HCT116 (cell line): ENCODE results near the gene COL8A2. TPM values are rescaled to one million over a fixed set of nuclear protein-coding genes. Genes with fewer than 3 reads are reported as not detected.
A peak's percentile ranks its signal among the peaks of the same experiment; 100 is the strongest.

Source experiments
- ATAC-seq: fragments of 200-7000 bp; cut with Tn5 transposase; 2 replicates; pipeline ENCODE4 v1.9.1; 2020; ENCODE audit warnings: mild to moderate bottlenecking, moderate library complexity
- BruUV-seq: library from RNA; stranded (reverse); fragments of 400-500 nt; replicated peaks from 2 replicates; lab custom pipeline; 2021; lab: Mats Ljungman, UMichigan
- CTCF ChIA-PET: fragments of 300-600 bp; sonication (Branson Sonifier 250); formaldehyde crosslinking; loops from one replicate; lab custom pipeline; 2021; ENCODE audit warnings: antibody characterized with exemption; lab: Charles Lee
- POLR2A ChIA-PET: fragments of 300-600, 350-600 bp; sonication (Branson Sonifier 250); formaldehyde crosslinking; loops from one replicate; lab custom pipeline; 2021; ENCODE audit warnings: antibody characterized with exemption; lab: Charles Lee
- RAD21 ChIA-PET, 2 experiments: fragments of 300-600 bp; sonication (Branson Sonifier 250); formaldehyde crosslinking; loops; one replicate each; lab custom pipeline; 2023; ENCODE audit warnings: low total read pairs in 2 of 2; ENCODE audit not compliant: uncharacterized antibody in 2 of 2, unreplicated experiment in 2 of 2, low non-redundant PET in 1 of 2; lab: Charles Lee
- DNase-seq: peaks from one replicate; pipeline ENCODE4 v3.0.0-alpha.2; 2010; ENCODE audit warnings: low read depth, low spot score
- H2AFZ ChIP-seq: fragments of 200-600 bp; shearing (Covaris generic), sonication (generic); 2 replicates; pipeline ENCODE4 v1.6.1; 2017; ENCODE audit warnings: low read depth, mixed run types, mixed read lengths, antibody characterized with exemption, low read length; ENCODE audit not compliant: poor library complexity, severe bottlenecking
- H3K27ac ChIP-seq: 2 replicates; pipeline ENCODE4 v1.5.1; 2012; ENCODE audit warnings: low read depth, low read length
- H3K27me3 ChIP-seq: fragments of 200-600 bp; sonication (generic); 2 replicates; pipeline ENCODE4 v1.6.1; 2016; ENCODE audit warnings: mixed run types, low read length, mixed read lengths; ENCODE audit not compliant: insufficient read depth
- H3K36me3 ChIP-seq, 2 experiments: fragments of 200-500 bp in 1 of 2; fragments of 200-600 bp in 1 of 2; sonication (Bioruptor generic) in 1 of 2; sonication (generic) in 1 of 2; 2 replicates each; pipeline versions ENCODE4 v1.5.1 to v1.6.1; 2014 to 2016; ENCODE audit warnings: low read length in 2 of 2, inconsistent platforms in 1 of 2, mixed read lengths in 1 of 2, mixed run types in 1 of 2; ENCODE audit not compliant: insufficient read depth in 2 of 2, control insufficient read depth in 1 of 2
- H3K4me1 ChIP-seq, 2 experiments: fragments of 200-600 bp in 1 of 2; sonication (generic) in 1 of 2; 2 replicates each; pipeline versions ENCODE4 v1.5.1 to v1.6.1; 2012 to 2017; ENCODE audit warnings: low read length in 2 of 2, inconsistent platforms in 1 of 2, mild to moderate bottlenecking in 1 of 2, mixed read lengths in 1 of 2, mixed run types in 1 of 2, moderate library complexity in 1 of 2; ENCODE audit not compliant: insufficient read depth in 2 of 2, control insufficient read depth in 1 of 2
- H3K4me2 ChIP-seq: fragments of 200-600 bp; sonication (generic); 2 replicates; pipeline ENCODE4 v1.6.1; 2017; ENCODE audit warnings: mixed run types, low read length, mixed read lengths
- H3K4me3 ChIP-seq, 2 experiments: fragments of 200-600 bp in 1 of 2; sonication (generic) in 1 of 2; replicated peaks in 1 of 2; 2 replicates each; pipeline ENCODE4 v1.5.1; 2011 to 2016; ENCODE audit warnings: low read length in 2 of 2, control low read depth in 1 of 2, low read depth in 1 of 2, mild to moderate bottlenecking in 1 of 2, mixed read lengths in 1 of 2, mixed run types in 1 of 2
- H3K79me2 ChIP-seq: fragments of 200-600 bp; sonication (generic); 2 replicates; pipeline ENCODE4 v1.6.1; 2017; ENCODE audit warnings: mild to moderate bottlenecking, mixed run types, low read length, moderate library complexity, mixed read lengths; ENCODE audit not compliant: insufficient read depth
- H3K9ac ChIP-seq: fragments of 200-600 bp; sonication (generic); 2 replicates; pipeline ENCODE4 v1.6.1; 2016; ENCODE audit warnings: low read length, mixed read lengths
- H3K9me2 ChIP-seq: fragments of 200-600 bp; sonication (generic), shearing (Covaris generic); 2 replicates; pipeline ENCODE4 v1.6.1; 2017; ENCODE audit warnings: mixed run types, mild to moderate bottlenecking, moderate library complexity; ENCODE audit not compliant: insufficient read depth
- H3K9me3 ChIP-seq, 2 experiments: fragments of 200-500 bp in 1 of 2; fragments of 200-600 bp in 1 of 2; sonication (Bioruptor generic) in 1 of 2; sonication (generic) in 1 of 2; 2 replicates each; pipeline ENCODE4 v1.6.1; 2014 to 2017; ENCODE audit warnings: low read length in 2 of 2, mixed read lengths in 2 of 2, inconsistent platforms in 1 of 2, low read depth in 1 of 2, mild to moderate bottlenecking in 1 of 2, mixed run types in 1 of 2, moderate library complexity in 1 of 2; ENCODE audit not compliant: control insufficient read depth in 1 of 2, insufficient read depth in 1 of 2
- H4K20me1 ChIP-seq: fragments of 200-600 bp; sonication (generic), shearing (Covaris generic); 2 replicates; pipeline ENCODE4 v1.6.1; 2017; ENCODE audit warnings: mixed run types, mild to moderate bottlenecking, moderate library complexity; ENCODE audit not compliant: insufficient read depth
- EGR1 ChIP-seq: IDR thresholded peaks from 2 replicates; pipeline ENCODE4 v1.6.1; 2012; ENCODE audit warnings: low read depth
- EZH2phosphoT487 ChIP-seq: fragments of 200-600 bp; IDR thresholded peaks from 2 replicates; pipeline ENCODE4 v1.6.1; 2018; ENCODE audit warnings: antibody characterized with exemption, borderline replicate concordance
- FOSL1 ChIP-seq: IDR thresholded peaks from 2 replicates; pipeline ENCODE4 v1.6.1; 2012; ENCODE audit warnings: low read depth
- POLR2A ChIP-seq: IDR thresholded peaks from 2 replicates; pipeline ENCODE4 v1.7.0; 2011; ENCODE audit warnings: borderline replicate concordance; ENCODE audit not compliant: insufficient read depth, insufficient read length; ENCODE audit errors: extremely low read depth
- POLR2AphosphoS5 ChIP-seq: IDR thresholded peaks from 2 replicates; pipeline ENCODE4 v1.6.1; 2011; ENCODE audit warnings: mild to moderate bottlenecking, low read depth, low read length, moderate library complexity
- RAD21 ChIP-seq: IDR thresholded peaks from 2 replicates; pipeline ENCODE4 v1.6.1; 2012; ENCODE audit warnings: low read depth, mild to moderate bottlenecking
- SRF ChIP-seq: IDR thresholded peaks from 2 replicates; pipeline ENCODE4 v1.6.1; 2012; ENCODE audit warnings: low read depth
- TCF7L2 ChIP-seq: IDR thresholded peaks from 2 replicates; pipeline ENCODE4 v1.7.0; 2011; ENCODE audit warnings: borderline replicate concordance, inconsistent platforms; ENCODE audit not compliant: insufficient read depth, insufficient read length; ENCODE audit errors: extremely low read depth
- ZFX ChIP-seq: fragments of 450-650 bp; IDR thresholded peaks from 2 replicates; pipeline ENCODE4 v1.6.1; 2017
- intact Hi-C: fragments of 100-400 bp; cut with micrococcal nuclease; formaldehyde crosslinking; loops from 2 replicates; pipeline ENCODE4 v1.10.0; 2022
- total RNA-seq: library from RNA; stranded (reverse); gene quantifications from one replicate; pipeline ENCODE4 v1.2.1, GENCODE V29; 2021; ENCODE audit not compliant: unreplicated experiment
- TF ChIP-seq, protein P1 (sequence below): IDR thresholded peaks from 2 replicates; pipeline ENCODE4 v1.6.1; 2011; ENCODE audit warnings: mild to moderate bottlenecking, low read length, moderate library complexity; ENCODE audit not compliant: insufficient replicate concordance; ENCODE audit errors: extremely low read depth
- TF ChIP-seq, protein P2 (sequence below), 3 experiments: fragments of 200-600 bp in 1 of 3; sonication (generic) in 1 of 3; IDR thresholded peaks in 2 of 3; conservative IDR thresholded peaks in 1 of 3; 2 replicates each; pipeline ENCODE4 v1.5.1; 2012 to 2017; ENCODE audit warnings: low read depth in 2 of 3, low read length in 2 of 3, antibody characterized with exemption in 1 of 3, borderline replicate concordance in 1 of 3, control low read depth in 1 of 3, mild to moderate bottlenecking in 1 of 3, mixed read lengths in 1 of 3, mixed run types in 1 of 3, moderate library complexity in 1 of 3; ENCODE audit not compliant: insufficient read depth in 1 of 3
- TF ChIP-seq, protein P3 (sequence below): IDR thresholded peaks from 2 replicates; pipeline ENCODE4 v1.6.1; 2012; ENCODE audit warnings: low read depth

COL8A2 gene
- total RNA-seq, 1 experiment from 2014 or later: 0.05 TPM

DNA sequence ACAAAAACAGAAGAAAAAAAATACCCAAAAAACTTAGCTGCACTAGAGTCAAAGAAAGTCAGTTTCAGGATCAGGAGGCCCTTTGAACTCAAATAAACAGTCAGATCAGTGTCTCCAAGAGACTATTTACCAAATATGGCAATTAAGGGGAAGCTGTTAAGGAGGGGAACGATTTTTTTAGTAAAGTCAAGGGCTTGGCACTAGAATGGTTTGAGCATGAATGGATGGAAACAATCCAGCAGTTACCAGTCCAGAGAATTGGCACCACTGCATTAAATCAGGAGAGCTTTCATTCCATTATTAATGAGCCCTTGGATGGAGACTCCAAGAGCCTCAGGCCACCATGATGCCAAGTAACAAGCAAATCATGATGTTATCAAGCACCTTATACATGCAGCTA lies 17.1 kb upstream of the COL8A2 start:
- H3K9me2 ChIP-seq: no peaks in the 10 kb centered on the region
- no peak overlapping the region for H3K9ac ChIP-seq
- H4K20me1 ChIP-seq: no peaks in the 10 kb centered on the region
- H3K36me3 ChIP-seq: peaks cover 2 to 20% of the 10 kb centered on the region in 2 experiments; a peak in 1 of 4 replicates
- no peak for TF ChIP-seq POLR2A
- TF ChIP-seq, protein P1, sequence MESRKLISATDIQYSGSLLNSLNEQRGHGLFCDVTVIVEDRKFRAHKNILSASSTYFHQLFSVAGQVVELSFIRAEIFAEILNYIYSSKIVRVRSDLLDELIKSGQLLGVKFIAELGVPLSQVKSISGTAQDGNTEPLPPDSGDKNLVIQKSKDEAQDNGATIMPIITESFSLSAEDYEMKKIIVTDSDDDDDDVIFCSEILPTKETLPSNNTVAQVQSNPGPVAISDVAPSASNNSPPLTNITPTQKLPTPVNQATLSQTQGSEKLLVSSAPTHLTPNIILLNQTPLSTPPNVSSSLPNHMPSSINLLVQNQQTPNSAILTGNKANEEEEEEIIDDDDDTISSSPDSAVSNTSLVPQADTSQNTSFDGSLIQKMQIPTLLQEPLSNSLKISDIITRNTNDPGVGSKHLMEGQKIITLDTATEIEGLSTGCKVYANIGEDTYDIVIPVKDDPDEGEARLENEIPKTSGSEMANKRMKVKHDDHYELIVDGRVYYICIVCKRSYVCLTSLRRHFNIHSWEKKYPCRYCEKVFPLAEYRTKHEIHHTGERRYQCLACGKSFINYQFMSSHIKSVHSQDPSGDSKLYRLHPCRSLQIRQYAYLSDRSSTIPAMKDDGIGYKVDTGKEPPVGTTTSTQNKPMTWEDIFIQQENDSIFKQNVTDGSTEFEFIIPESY: no peak
- TF ChIP-seq SRF: 0 out of 2 replicates have a peak, but pooled peaks have one; percentile 35
- H3K79me2 ChIP-seq: peaks cover 67% of the 10 kb centered on the region
- no peak for DNase-seq
- H3K4me3 ChIP-seq: no peak overlapping the region
- H2AFZ ChIP-seq: no peak overlapping the region
- ChIA-PET CTCF (interaction anchor here (0.6 to 0.7 kb wide), 2 partner anchors 49 to 158 kb away, joined by 3 read pairs; no protein-coding TSS in a partner anchor), POLR2A (no interaction called here), RAD21 (no interaction called here)
- no peak for ATAC-seq
- no peak overlapping the region for H3K4me2 ChIP-seq
- no peaks in the 10 kb centered on the region for H3K9me3 ChIP-seq
- no TSS peak for BruUV-seq
- peaks cover 0 to 13% of the 10 kb centered on the region in 2 experiments; a peak in 3 of 4 replicates for H3K4me1 ChIP-seq
- H3K27me3 ChIP-seq: no peaks in the 10 kb centered on the region
- no peak overlapping the region for H3K27ac ChIP-seq
- intact Hi-C loops: no loop called here

DNA sequence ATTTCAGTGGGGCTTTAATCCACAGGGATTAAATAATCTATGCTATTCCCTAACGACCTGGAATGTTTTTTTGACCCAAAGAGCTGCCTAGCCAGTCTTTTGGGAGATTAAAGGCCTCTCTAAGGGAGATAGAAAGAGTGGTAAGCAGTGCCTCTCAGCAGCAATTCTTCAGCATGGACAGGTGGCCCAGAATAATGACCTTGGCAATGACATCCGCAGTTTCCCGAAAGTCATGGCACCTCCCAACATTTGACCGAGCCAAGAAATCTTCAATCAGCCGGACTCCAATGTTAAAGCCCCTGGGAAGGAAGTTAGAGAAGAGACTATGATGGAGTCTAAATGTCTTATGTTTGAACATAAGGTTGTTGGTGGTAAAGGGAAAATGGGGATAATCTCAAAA lies 14.5 kb upstream of the COL8A2 start:
- Histone ChIP-seq H3K4me2 (no peak overlapping the region), H4K20me1 (no peaks in the 10 kb centered on the region), H2AFZ (no peak overlapping the region), H3K4me1 (peaks cover 0 to 21% of the 10 kb centered on the region in 2 experiments; a peak in 3 of 4 replicates), H3K9me2 (no peaks in the 10 kb centered on the region), H3K27ac (no peak overlapping the region), H3K9ac (no peak overlapping the region), H3K36me3 (peaks cover 2 to 22% of the 10 kb centered on the region in 2 experiments; a peak in 1 of 4 replicates), H3K79me2 (peaks cover 50% of the 10 kb centered on the region), H3K9me3 (no peaks in the 10 kb centered on the region), H3K4me3 (no peak overlapping the region), H3K27me3 (no peaks in the 10 kb centered on the region)
- POLR2A ChIA-PET: no interaction called here
- CTCF ChIA-PET: no interaction called here
- TF ChIP-seq RAD21 (no peak), EZH2phosphoT487 (no peak), FOSL1 (no peak), EGR1 (no peak), TCF7L2 (no peak), POLR2AphosphoS5 (no peak), ZFX (no peak)
- TF ChIP-seq, protein P2, sequence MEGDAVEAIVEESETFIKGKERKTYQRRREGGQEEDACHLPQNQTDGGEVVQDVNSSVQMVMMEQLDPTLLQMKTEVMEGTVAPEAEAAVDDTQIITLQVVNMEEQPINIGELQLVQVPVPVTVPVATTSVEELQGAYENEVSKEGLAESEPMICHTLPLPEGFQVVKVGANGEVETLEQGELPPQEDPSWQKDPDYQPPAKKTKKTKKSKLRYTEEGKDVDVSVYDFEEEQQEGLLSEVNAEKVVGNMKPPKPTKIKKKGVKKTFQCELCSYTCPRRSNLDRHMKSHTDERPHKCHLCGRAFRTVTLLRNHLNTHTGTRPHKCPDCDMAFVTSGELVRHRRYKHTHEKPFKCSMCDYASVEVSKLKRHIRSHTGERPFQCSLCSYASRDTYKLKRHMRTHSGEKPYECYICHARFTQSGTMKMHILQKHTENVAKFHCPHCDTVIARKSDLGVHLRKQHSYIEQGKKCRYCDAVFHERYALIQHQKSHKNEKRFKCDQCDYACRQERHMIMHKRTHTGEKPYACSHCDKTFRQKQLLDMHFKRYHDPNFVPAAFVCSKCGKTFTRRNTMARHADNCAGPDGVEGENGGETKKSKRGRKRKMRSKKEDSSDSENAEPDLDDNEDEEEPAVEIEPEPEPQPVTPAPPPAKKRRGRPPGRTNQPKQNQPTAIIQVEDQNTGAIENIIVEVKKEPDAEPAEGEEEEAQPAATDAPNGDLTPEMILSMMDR (IDR thresholded peaks at IDR 0.05 in 2 of 3, conservative IDR thresholded peaks at IDR 0.05 in 1 of 3; ENCODE audit: borderline replicate concordance in 1 of 3, insufficient read depth in 1 of 3, low read depth in 2 of 3, low read length in 2 of 3): no peak
- TF ChIP-seq, protein P3, sequence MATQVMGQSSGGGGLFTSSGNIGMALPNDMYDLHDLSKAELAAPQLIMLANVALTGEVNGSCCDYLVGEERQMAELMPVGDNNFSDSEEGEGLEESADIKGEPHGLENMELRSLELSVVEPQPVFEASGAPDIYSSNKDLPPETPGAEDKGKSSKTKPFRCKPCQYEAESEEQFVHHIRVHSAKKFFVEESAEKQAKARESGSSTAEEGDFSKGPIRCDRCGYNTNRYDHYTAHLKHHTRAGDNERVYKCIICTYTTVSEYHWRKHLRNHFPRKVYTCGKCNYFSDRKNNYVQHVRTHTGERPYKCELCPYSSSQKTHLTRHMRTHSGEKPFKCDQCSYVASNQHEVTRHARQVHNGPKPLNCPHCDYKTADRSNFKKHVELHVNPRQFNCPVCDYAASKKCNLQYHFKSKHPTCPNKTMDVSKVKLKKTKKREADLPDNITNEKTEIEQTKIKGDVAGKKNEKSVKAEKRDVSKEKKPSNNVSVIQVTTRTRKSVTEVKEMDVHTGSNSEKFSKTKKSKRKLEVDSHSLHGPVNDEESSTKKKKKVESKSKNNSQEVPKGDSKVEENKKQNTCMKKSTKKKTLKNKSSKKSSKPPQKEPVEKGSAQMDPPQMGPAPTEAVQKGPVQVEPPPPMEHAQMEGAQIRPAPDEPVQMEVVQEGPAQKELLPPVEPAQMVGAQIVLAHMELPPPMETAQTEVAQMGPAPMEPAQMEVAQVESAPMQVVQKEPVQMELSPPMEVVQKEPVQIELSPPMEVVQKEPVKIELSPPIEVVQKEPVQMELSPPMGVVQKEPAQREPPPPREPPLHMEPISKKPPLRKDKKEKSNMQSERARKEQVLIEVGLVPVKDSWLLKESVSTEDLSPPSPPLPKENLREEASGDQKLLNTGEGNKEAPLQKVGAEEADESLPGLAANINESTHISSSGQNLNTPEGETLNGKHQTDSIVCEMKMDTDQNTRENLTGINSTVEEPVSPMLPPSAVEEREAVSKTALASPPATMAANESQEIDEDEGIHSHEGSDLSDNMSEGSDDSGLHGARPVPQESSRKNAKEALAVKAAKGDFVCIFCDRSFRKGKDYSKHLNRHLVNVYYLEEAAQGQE: no peak
- no TSS peak for BruUV-seq
- DNase-seq (no peak), ATAC-seq (no peak)
- RAD21 ChIA-PET: no interaction called here
- intact Hi-C loops: no loop called here
